ENCODE measurements around the gene EYA3.

EYA3 gene

GRCh38 chr1:28112388-28113241, 24.2 kb upstream of the EYA3 start:
- peak; percentile 97 to 98 for DNase-seq

GRCh38 chr1:28111157-28111556, 22.7 kb upstream of the EYA3 start:
- peak; percentile 88 to 96 for DNase-seq

- peak; percentile 65 for DNase-seq
Observed at GRCh38 chr1:28110555-28110954, 22.1 kb upstream of the EYA3 start.

- no peak for DNase-seq
Observed at GRCh38 chr1:28109639-28110038, 21.2 kb upstream of the EYA3 start.

GRCh38 chr1:28108001-28108400, 19.6 kb upstream of the EYA3 start:
- DNase-seq, result peak; percentile 49 to 59

- peak in 1 of 2 donors; percentile 2 for DNase-seq
Observed at GRCh38 chr1:28104866-28105467, 16.6 kb upstream of the EYA3 start.

- DNase-seq, result no peak
Observed at GRCh38 chr1:28102189-28102588, 13.8 kb upstream of the EYA3 start.

GRCh38 chr1:28099050-28099769, 10.8 kb upstream of the EYA3 start:
- no peak for DNase-seq

GRCh38 chr1:28097100-28097472, 8.7 kb upstream of the EYA3 start:
- no peak for DNase-seq

GRCh38 chr1:28096210-28097099, 8.0 kb upstream of the EYA3 start:
- DNase-seq, result no peak

GRCh38 chr1:28091043-28091781, 2.8 kb upstream of the EYA3 start:
- peak; percentile 82 to 89 for DNase-seq

- peak; percentile 31 to 58 for DNase-seq
Observed at GRCh38 chr1:28087614-28088167, 719 bp downstream of the EYA3 start.

GRCh38 chr1:28086651-28087050, 1.8 kb downstream of the EYA3 start:
- DNase-seq, result no peak

- no peak for DNase-seq
Observed at GRCh38 chr1:28085129-28085528, 3.3 kb downstream of the EYA3 start.

- no peak for DNase-seq
Observed at GRCh38 chr1:28083876-28084275, 4.5 kb downstream of the EYA3 start.

- DNase-seq, result no peak
Observed at GRCh38 chr1:28078680-28079626, 9.5 kb downstream of the EYA3 start.

- no peak for DNase-seq
Observed at GRCh38 chr1:28078262-28078661, 10.1 kb downstream of the EYA3 start.

GRCh38 chr1:28074892-28075511, 13.4 kb downstream of the EYA3 start:
- DNase-seq, result no peak

- DNase-seq, result no peak
Observed at GRCh38 chr1:28073867-28074266, 14.5 kb downstream of the EYA3 start.

GRCh38 chr1:28071813-28072212, 16.6 kb downstream of the EYA3 start:
- DNase-seq, result no peak

Measured in inflammatory macrophage (primary cell).